Gastroesophageal sphincter (tissue), 4 donors: Measurements from ENCODE around the gene RUFY3. TPM values are rescaled to one million over a fixed set of nuclear protein-coding genes. Genes with fewer than 3 reads are reported as not detected.

Experiments used
- ATAC-seq: fragments of 150-250 bp; one replicate; pipeline ENCODE4 v1.9.1; 2016; ENCODE audit warnings: mild to moderate bottlenecking, moderate library complexity
- H3K27ac ChIP-seq, 4 donors: fragments of 200-600 bp; sonication (generic) in 3 of 4; 1 replicate in 3 of 4; 2 replicates in 1 of 4; pipeline ENCODE4 v1.5.1; 2016 to 2019
- H3K27me3 ChIP-seq: fragments of 200-600 bp; sonication (generic); one replicate; pipeline ENCODE4 v1.5.1; 2019
- H3K36me3 ChIP-seq, 2 donors: fragments of 200-600 bp; sonication (generic); one replicate each; pipeline ENCODE4 v1.5.1; 2019; ENCODE audit warnings: control low read depth in 1 of 2
- H3K4me1 ChIP-seq, 3 donors: fragments of 200-600 bp; sonication (generic); 1 replicate in 2 of 3; 2 replicates in 1 of 3; pipeline ENCODE4 v1.5.1; 2016 to 2019; ENCODE audit warnings: control low read depth in 2 of 3
- H3K4me3 ChIP-seq, 2 donors: fragments of 200-600 bp; sonication (generic); one replicate each; pipeline ENCODE4 v1.5.1; 2019; ENCODE audit warnings: mild to moderate bottlenecking in 1 of 2, moderate library complexity in 1 of 2
- H3K9me3 ChIP-seq, 3 donors: fragments of 200-600 bp; sonication (generic); one replicate each; pipeline ENCODE4 v1.5.1; 2017 to 2019; ENCODE audit warnings: control low read depth in 2 of 3
- EP300 ChIP-seq: sonication (generic); formaldehyde crosslinking; IDR thresholded peaks from one replicate; pipeline ENCODE4 v1.6.1; 2017; ENCODE audit warnings: antibody characterized with exemption, mild to moderate bottlenecking
- POLR2A ChIP-seq, 2 donors: fragments of 450-650 bp; IDR thresholded peaks; one replicate each; pipeline ENCODE4 v1.6.1; 2017; ENCODE audit warnings: antibody characterized with exemption in 2 of 2, mild to moderate bottlenecking in 2 of 2, moderate library complexity in 1 of 2
- POLR2AphosphoS5 ChIP-seq: sonication (generic); formaldehyde crosslinking; IDR thresholded peaks from one replicate; pipeline ENCODE4 v1.6.1; 2017; ENCODE audit warnings: antibody characterized with exemption
- WGBS, 2 donors: methylation state at CpG; one replicate each; pipeline ENCODE4 v1.1.5; 2018; ENCODE audit warnings: low coverage in 1 of 2; 5-methylcytosine and 5-hydroxymethylcytosine counted together
- total RNA-seq, 4 donors: library from RNA; depleted of rRNA; stranded (reverse); fragments of >200 nt; gene quantifications; one replicate each; pipeline ENCODE4 v1.1.0, GENCODE V29; 2016
- TF ChIP-seq, protein P1 (sequence below), 4 experiments: fragments of 200-600 bp in 2 of 4; fragments of 450-650 bp in 2 of 4; sonication (generic) in 1 of 4; IDR thresholded peaks; one replicate each; pipeline ENCODE4 v1.5.1; 2017 to 2019; ENCODE audit warnings: antibody characterized with exemption in 4 of 4, mild to moderate bottlenecking in 2 of 4, moderate library complexity in 2 of 4

The RUFY3 gene
- total RNA-seq, 4 donors from 2014 or later: 40.4 to 57.7 (median 49.7) TPM

DNA sequence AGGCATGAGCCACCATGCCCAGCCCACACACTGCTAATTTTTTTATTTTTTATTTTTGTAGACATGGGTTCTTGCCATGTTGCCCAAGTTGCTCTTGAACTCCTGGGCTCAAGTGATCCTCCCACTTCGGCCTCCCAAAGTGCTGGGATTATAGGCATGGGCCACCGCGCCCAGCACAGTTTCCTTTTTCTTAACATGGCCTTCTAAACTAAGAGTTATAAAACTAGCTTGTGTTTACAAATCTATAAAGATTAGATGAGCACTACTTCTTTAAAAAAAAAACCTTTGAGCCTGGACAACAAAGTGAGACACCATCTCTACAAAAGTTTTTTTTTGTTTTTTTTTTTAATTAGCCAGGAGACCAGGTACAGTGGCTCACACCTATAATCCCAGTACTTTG, 107.3 kb downstream of the RUFY3 start:
- Histone ChIP-seq H3K4me1 (peaks cover 0 to 4% (median 0%) of the 10 kb centered on the region in 3 donors), H3K27me3 (no peaks in the 10 kb centered on the region), H3K9me3 (no peaks in the 10 kb centered on the region), H3K4me3 (no peak overlapping the region), H3K27ac (no peak overlapping the region), H3K36me3 (peaks cover 0 to 100% of the 10 kb centered on the region in 2 donors)
- WGBS, 2 donors: 100% methylated on average over 3 of the region's 3 CpGs
- no peak for ATAC-seq
- TF ChIP-seq POLR2A (IDR thresholded peaks at IDR 0.05) (no peak), EP300 (no peak), POLR2AphosphoS5 (no peak)
- TF ChIP-seq, protein P1, sequence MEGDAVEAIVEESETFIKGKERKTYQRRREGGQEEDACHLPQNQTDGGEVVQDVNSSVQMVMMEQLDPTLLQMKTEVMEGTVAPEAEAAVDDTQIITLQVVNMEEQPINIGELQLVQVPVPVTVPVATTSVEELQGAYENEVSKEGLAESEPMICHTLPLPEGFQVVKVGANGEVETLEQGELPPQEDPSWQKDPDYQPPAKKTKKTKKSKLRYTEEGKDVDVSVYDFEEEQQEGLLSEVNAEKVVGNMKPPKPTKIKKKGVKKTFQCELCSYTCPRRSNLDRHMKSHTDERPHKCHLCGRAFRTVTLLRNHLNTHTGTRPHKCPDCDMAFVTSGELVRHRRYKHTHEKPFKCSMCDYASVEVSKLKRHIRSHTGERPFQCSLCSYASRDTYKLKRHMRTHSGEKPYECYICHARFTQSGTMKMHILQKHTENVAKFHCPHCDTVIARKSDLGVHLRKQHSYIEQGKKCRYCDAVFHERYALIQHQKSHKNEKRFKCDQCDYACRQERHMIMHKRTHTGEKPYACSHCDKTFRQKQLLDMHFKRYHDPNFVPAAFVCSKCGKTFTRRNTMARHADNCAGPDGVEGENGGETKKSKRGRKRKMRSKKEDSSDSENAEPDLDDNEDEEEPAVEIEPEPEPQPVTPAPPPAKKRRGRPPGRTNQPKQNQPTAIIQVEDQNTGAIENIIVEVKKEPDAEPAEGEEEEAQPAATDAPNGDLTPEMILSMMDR (IDR thresholded peaks at IDR 0.05): no peak

DNA sequence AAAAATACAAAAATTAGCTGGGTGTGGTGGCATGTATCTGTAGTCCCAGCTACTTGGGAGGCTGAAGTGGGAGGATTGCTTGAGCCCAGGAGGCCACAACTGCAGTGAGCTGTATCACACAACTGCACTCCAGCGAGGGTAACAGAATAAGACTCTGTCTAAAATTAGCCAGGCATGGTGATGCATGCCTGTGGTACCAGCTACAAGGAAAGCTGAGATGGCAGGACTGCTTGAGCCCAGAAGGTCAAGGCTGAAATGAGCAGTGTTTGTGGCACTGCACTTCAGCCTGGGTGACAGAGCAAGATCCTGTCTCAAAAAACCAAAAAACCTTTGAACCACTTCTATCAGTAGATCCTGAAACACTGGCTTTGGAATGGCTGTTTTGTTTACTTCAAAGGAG, 107.7 kb downstream of the RUFY3 start:
- H3K9me3 ChIP-seq: no peaks in the 10 kb centered on the region
- no peak for TF ChIP-seq EP300
- TF ChIP-seq POLR2AphosphoS5: no peak
- no peak for TF ChIP-seq POLR2A (IDR thresholded peaks at IDR 0.05)
- TF ChIP-seq, protein P1 (IDR thresholded peaks at IDR 0.05): no peak
- H3K27me3 ChIP-seq: no peaks in the 10 kb centered on the region
- no peak overlapping the region for H3K27ac ChIP-seq
- H3K4me3 ChIP-seq: no peak overlapping the region
- H3K4me1 ChIP-seq: peaks cover 0 to 4% (median 0%) of the 10 kb centered on the region in 3 donors
- H3K36me3 ChIP-seq: peaks cover 0 to 100% of the 10 kb centered on the region in 2 donors
- WGBS, 2 donors: 80 to 100% methylated on average over 1 of the region's 1 CpG
- no peak for ATAC-seq

DNA sequence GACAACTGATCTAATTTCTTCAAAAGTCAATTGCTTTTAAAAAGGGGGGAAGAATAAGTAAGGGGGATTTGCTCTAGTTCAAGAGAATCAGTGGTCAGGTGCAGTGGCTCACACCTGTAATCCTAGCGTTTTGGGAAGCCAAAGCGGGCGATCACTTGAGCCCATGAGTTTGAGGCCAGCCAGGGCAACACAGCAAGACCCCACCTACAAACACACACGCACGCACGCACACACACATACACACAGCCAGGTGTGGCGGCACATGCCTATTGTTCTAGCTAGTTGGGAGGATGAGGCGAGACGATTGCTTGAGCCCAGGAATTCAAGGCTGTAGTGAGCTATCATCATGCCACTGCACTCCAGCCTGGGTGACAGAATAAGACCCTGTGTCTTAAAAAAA, 108.3 kb downstream of the RUFY3 start:
- TF ChIP-seq EP300 (no peak), POLR2AphosphoS5 (no peak), POLR2A (IDR thresholded peaks at IDR 0.05) (no peak)
- TF ChIP-seq, protein P1 (IDR thresholded peaks at IDR 0.05): no peak
- peaks cover 0 to 100% of the 10 kb centered on the region in 2 donors for H3K36me3 ChIP-seq
- peaks cover 0 to 4% (median 0%) of the 10 kb centered on the region in 3 donors for H3K4me1 ChIP-seq
- H3K27me3 ChIP-seq: no peaks in the 10 kb centered on the region
- H3K27ac ChIP-seq: no peak overlapping the region
- no peak overlapping the region for H3K4me3 ChIP-seq
- 93% methylated on average over 3 to 9 of the region's 9 CpGs for WGBS, 2 donors
- no peak for ATAC-seq
- no peaks in the 10 kb centered on the region for H3K9me3 ChIP-seq

DNA sequence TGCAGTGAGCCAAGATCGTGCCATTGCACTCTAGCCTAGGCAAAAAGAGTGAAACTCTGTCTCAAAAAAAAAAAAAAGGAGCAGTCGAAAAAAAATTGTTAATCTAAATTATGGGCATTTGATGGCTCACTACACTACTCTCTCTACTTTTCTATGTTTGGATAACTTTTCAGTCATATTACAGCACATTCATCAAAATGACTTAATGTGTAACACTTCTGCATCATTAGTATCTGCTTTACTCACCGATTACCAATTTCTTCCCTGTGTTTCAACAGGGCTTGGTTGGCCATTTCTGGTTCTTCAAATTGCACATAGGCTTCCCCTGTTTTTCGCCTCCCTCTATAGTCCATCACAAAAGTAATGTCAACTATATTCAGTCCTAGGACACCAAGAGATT, 109.5 kb downstream of the RUFY3 start:
- H3K27ac ChIP-seq: no peak overlapping the region
- TF ChIP-seq EP300 (no peak), POLR2A (IDR thresholded peaks at IDR 0.05) (no peak), POLR2AphosphoS5 (no peak)
- TF ChIP-seq, protein P1 (IDR thresholded peaks at IDR 0.05): no peak
- H3K9me3 ChIP-seq: no peaks in the 10 kb centered on the region
- H3K27me3 ChIP-seq: no peaks in the 10 kb centered on the region
- H3K4me1 ChIP-seq: peaks cover 0 to 13% (median 0%) of the 10 kb centered on the region in 3 donors
- ATAC-seq: no peak
- H3K36me3 ChIP-seq: peaks cover 0 to 98% of the 10 kb centered on the region in 2 donors
- WGBS, 2 donors: 66 to 94% methylated on average over 2 to 4 of the region's 4 CpGs
- no peak overlapping the region for H3K4me3 ChIP-seq

DNA sequence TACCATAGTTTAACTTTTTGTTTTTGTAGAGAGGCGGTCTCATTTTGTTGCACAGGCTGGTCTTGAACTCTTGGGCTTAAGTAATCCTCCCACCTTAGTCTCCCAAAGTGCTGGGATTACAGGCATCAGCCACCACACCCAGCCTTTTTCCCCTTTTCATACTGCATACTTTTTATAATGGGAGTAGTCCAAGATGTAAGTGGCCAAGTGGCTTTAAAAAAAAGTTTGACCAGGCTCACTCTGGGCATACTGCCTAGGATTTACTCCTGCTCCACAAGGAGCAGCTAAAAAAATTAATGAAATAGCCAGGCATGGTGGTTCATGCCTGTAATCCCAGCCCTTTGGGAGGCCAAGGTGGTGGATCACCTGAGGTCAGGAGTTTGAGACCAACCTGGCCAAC, 111.9 kb downstream of the RUFY3 start:
- 100% methylated on average over 1 of the region's 1 CpG for WGBS, 2 donors
- ATAC-seq: no peak
- H3K27ac ChIP-seq: no peak overlapping the region
- no peaks in the 10 kb centered on the region for H3K9me3 ChIP-seq
- H3K27me3 ChIP-seq: no peaks in the 10 kb centered on the region
- TF ChIP-seq EP300 (no peak), POLR2AphosphoS5 (no peak), POLR2A (IDR thresholded peaks at IDR 0.05) (no peak)
- TF ChIP-seq, protein P1 (IDR thresholded peaks at IDR 0.05): no peak
- H3K4me3 ChIP-seq: no peak overlapping the region
- H3K4me1 ChIP-seq: peaks cover 0 to 37% (median 15%) of the 10 kb centered on the region in 3 donors
- peaks cover 0 to 74% of the 10 kb centered on the region in 2 donors for H3K36me3 ChIP-seq
